Measurements from ENCODE around the gene EEF1G.

Gene EEF1G

GRCh38 chr11:62613291-62613778, 39.6 kb upstream of the EEF1G start:
- TF ChIP-seq CTCF (IDR thresholded peaks at IDR 0.05; ENCODE audit: extremely low read depth, missing control alignments): no peak
- DNase-seq (ENCODE audit: low spot score): no peak

- TF ChIP-seq CTCF (IDR thresholded peaks at IDR 0.05; ENCODE audit: extremely low read depth, missing control alignments): peak; percentile 82
- DNase-seq (ENCODE audit: low spot score): peak; percentile 96
These were observed 38.9 kb upstream of the EEF1G start, which contains the start of the genes EML3 and ROM1 for GRCh38 chr11:62612366-62613290. EML3 (minus strand) TSS chr11:62612775; CDS start chr11:62612457, 318 bp downstream. ROM1 (plus strand) TSS chr11:62613257; CDS start chr11:62613282, 25 bp downstream.

GRCh38 chr11:62611705-62612365, 38.1 kb upstream of the EEF1G start:
- TF ChIP-seq CTCF (IDR thresholded peaks at IDR 0.05; ENCODE audit: extremely low read depth, missing control alignments): no peak
- peak; percentile 49 for DNase-seq (ENCODE audit: low spot score)

- DNase-seq (ENCODE audit: low spot score): no peak
- TF ChIP-seq CTCF (IDR thresholded peaks at IDR 0.05; ENCODE audit: extremely low read depth, missing control alignments): no peak
These were observed 37.4 kb upstream of the EEF1G start for GRCh38 chr11:62610814-62611704.

GRCh38 chr11:62610403-62610802, 36.7 kb upstream of the EEF1G start:
- no peak for DNase-seq (ENCODE audit: low spot score)
- no peak for TF ChIP-seq CTCF (IDR thresholded peaks at IDR 0.05; ENCODE audit: extremely low read depth, missing control alignments)

GRCh38 chr11:62608776-62609175, 35.1 kb upstream of the EEF1G start:
- DNase-seq (ENCODE audit: low spot score): no peak
- TF ChIP-seq CTCF (IDR thresholded peaks at IDR 0.05; ENCODE audit: extremely low read depth, missing control alignments): no peak

Measured in GM20000 (cell line).